Fibroblast of lung (primary cell): ENCODE data around the gene LAPTM5. TPM values are rescaled to one million over a fixed set of nuclear protein-coding genes. Genes with fewer than 3 reads are reported as not detected.

ENCODE experiments used
- DNase-seq, 2 donors: peaks; one replicate each; pipeline versions ENCODE4 v3.0.0 to v3.0.0-alpha.2; 2010; ENCODE audit warnings: low read depth in 2 of 2
- H2AFZ ChIP-seq: 2 replicates; pipeline ENCODE4 v1.5.1; 2012; ENCODE audit warnings: low read length, control low read depth, inconsistent platforms
- H3K27ac ChIP-seq: 2 replicates; pipeline ENCODE4 v1.5.1; 2011; ENCODE audit warnings: low read length, control low read depth; ENCODE audit not compliant: insufficient read depth
- H3K27me3 ChIP-seq: 2 replicates; pipeline ENCODE4 v1.5.1; 2011; ENCODE audit warnings: mild to moderate bottlenecking, low read length; ENCODE audit not compliant: control insufficient read depth, insufficient read depth
- H3K36me3 ChIP-seq: 2 replicates; pipeline ENCODE4 v1.5.1; 2011; ENCODE audit warnings: low read length; ENCODE audit not compliant: control insufficient read depth, insufficient read depth
- H3K4me1 ChIP-seq: 2 replicates; pipeline ENCODE4 v1.5.1; 2011; ENCODE audit warnings: low read length; ENCODE audit not compliant: control insufficient read depth, insufficient read depth; ENCODE audit errors: extremely low read depth
- H3K4me2 ChIP-seq: 2 replicates; pipeline ENCODE4 v1.5.1; 2011; ENCODE audit warnings: low read length, control low read depth; ENCODE audit not compliant: insufficient read depth; ENCODE audit errors: extremely low read depth
- H3K4me3 ChIP-seq, 4 experiments: fragments of 200-600 bp in 1 of 4; sonication (generic) in 1 of 4; replicated peaks in 1 of 4; 2 replicates each; pipeline ENCODE4 v1.5.1; 2011 to 2016; ENCODE audit warnings: low read length in 4 of 4, low read depth in 3 of 4, mild to moderate bottlenecking in 3 of 4, control low read depth in 2 of 4, inconsistent platforms in 1 of 4, mixed read lengths in 1 of 4; ENCODE audit not compliant: insufficient read depth in 1 of 4; ENCODE audit errors: control extremely low read depth in 1 of 4
- H3K79me2 ChIP-seq: 2 replicates; pipeline ENCODE4 v1.5.1; 2012; ENCODE audit warnings: mild to moderate bottlenecking, low read length, inconsistent platforms; ENCODE audit not compliant: control insufficient read depth, insufficient read depth
- H3K9ac ChIP-seq: 2 replicates; pipeline ENCODE4 v1.5.1; 2011; ENCODE audit warnings: mild to moderate bottlenecking, low read length, control low read depth; ENCODE audit not compliant: insufficient read depth
- H3K9me3 ChIP-seq: 2 replicates; pipeline ENCODE4 v1.5.1; 2012; ENCODE audit warnings: low read depth, low read length; ENCODE audit not compliant: control insufficient read depth, insufficient read depth
- H4K20me1 ChIP-seq: 2 replicates; pipeline ENCODE4 v1.5.1; 2011; ENCODE audit warnings: low read length; ENCODE audit not compliant: control insufficient read depth, insufficient read depth; ENCODE audit errors: extremely low read depth
- EZH2 ChIP-seq: IDR thresholded peaks from 2 replicates; pipeline ENCODE4 v1.5.1; 2012; ENCODE audit warnings: low read length, control low read depth, mild to moderate bottlenecking; ENCODE audit errors: missing control alignments
- polyA plus RNA-seq, 2 donors: library from polyadenylated mRNA; depleted of rRNA in 1 of 2; stranded (reverse) in 1 of 2; unstranded in 1 of 2; fragments of >200 nt; gene quantifications; 2 replicates each; pipeline ENCODE4 v1.2.1, GENCODE V29; 2011 to 2012; ENCODE audit warnings: missing spikeins in 1 of 2
- total RNA-seq: library from RNA; depleted of rRNA; stranded (reverse); fragments of >200 nt; gene quantifications from 2 replicates; pipeline ENCODE4 v1.2.1, GENCODE V29; 2014
- TF ChIP-seq, protein P1 (sequence below), 2 donors: IDR thresholded peaks in 1 of 2; conservative IDR thresholded peaks in 1 of 2; 1 replicate in 1 of 2; 2 replicates in 1 of 2; pipeline ENCODE4 v1.5.1; 2011 to 2012; ENCODE audit warnings: low read length in 2 of 2, control low read depth in 1 of 2, inconsistent platforms in 1 of 2, low read depth in 1 of 2, mild to moderate bottlenecking in 1 of 2

The LAPTM5 gene
- total and polyA plus RNA-seq, 2 donors (not counting 1 experiment from before 2014, with no cell fraction given): under 0.01 to 0.32 TPM

DNA sequence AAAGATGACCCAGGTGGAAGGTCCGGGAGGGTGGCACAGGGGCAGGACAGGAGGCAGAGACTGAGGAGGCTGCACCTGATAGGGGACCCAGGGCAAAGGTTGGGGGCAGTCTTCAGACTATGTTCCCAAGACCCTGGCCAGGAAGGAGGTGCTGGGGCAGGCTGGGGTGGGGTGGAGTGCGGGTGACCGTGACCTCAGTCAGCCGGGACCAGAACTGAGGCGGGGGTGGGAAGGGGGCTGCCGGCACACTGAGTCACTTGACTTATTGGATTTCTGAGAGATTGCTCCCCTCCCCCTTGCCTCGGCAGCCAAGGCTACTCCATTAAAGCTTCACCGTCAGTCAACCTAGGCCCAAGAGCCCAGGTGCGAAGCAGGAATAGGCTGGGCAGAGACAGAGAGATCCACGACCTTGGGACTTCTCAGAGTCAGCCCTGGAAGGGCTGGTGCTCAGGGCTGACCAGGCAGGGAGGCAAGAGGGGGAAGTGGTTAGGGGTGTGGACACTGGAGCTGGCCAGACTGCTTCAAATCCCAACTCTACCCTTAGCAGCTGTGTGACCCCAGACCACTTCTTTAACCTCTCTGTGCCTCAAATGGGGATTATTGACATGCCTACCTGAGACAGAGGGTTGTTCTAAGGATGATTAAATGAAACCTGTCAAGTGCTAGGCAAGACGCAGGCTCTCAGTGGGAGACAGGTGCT is 47.9 kb upstream of the LAPTM5 start:
- TF ChIP-seq, protein P1, sequence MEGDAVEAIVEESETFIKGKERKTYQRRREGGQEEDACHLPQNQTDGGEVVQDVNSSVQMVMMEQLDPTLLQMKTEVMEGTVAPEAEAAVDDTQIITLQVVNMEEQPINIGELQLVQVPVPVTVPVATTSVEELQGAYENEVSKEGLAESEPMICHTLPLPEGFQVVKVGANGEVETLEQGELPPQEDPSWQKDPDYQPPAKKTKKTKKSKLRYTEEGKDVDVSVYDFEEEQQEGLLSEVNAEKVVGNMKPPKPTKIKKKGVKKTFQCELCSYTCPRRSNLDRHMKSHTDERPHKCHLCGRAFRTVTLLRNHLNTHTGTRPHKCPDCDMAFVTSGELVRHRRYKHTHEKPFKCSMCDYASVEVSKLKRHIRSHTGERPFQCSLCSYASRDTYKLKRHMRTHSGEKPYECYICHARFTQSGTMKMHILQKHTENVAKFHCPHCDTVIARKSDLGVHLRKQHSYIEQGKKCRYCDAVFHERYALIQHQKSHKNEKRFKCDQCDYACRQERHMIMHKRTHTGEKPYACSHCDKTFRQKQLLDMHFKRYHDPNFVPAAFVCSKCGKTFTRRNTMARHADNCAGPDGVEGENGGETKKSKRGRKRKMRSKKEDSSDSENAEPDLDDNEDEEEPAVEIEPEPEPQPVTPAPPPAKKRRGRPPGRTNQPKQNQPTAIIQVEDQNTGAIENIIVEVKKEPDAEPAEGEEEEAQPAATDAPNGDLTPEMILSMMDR (conservative IDR thresholded peaks at IDR 0.05 in 1 of 2, IDR thresholded peaks at IDR 0.05 in 1 of 2; ENCODE audit: low read depth in 1 of 2, low read length in 2 of 2): no peak
- TF ChIP-seq EZH2: no peak
- no peak overlapping the region for H3K4me3 ChIP-seq
- no peak overlapping the region for H2AFZ ChIP-seq
- H3K36me3 ChIP-seq: no peaks in the 10 kb centered on the region
- H4K20me1 ChIP-seq: no peaks in the 10 kb centered on the region
- H3K9ac ChIP-seq: no peak overlapping the region
- no peak overlapping the region for H3K4me2 ChIP-seq
- H3K27ac ChIP-seq: no peak overlapping the region
- peak in 1 of 2 donors; percentile 29 for DNase-seq
- H3K4me1 ChIP-seq: peaks cover 25% of the 10 kb centered on the region
- H3K27me3 ChIP-seq: no peaks in the 10 kb centered on the region
- no peaks in the 10 kb centered on the region for H3K79me2 ChIP-seq
- no peaks in the 10 kb centered on the region for H3K9me3 ChIP-seq

DNA sequence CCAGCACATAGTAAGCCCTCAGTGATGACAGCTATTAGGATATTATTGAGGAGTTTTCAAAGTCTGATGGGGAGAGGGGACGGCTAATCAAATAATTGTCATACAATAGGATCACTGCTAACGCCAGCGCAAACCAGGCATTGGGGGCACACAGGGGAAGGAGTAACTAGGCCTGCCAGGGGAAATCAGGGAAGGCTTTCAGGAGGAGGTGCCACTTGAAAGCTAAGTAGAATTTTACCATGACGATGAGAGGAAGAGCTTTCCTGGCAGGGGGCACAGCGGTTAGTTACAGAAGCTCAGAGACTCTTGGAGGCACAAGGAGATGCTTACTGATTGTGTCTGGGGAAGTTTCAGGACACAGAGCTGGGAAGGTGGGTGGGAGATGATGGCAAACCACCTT is 47.2 kb upstream of the LAPTM5 start:
- Histone ChIP-seq H3K4me2 (no peak overlapping the region), H4K20me1 (no peaks in the 10 kb centered on the region), H3K27ac (no peak overlapping the region), H3K79me2 (no peaks in the 10 kb centered on the region), H3K36me3 (no peaks in the 10 kb centered on the region), H3K9me3 (no peaks in the 10 kb centered on the region), H2AFZ (no peak overlapping the region), H3K9ac (no peak overlapping the region), H3K27me3 (no peaks in the 10 kb centered on the region), H3K4me1 (peaks cover 20% of the 10 kb centered on the region), H3K4me3 (no peak overlapping the region)
- TF ChIP-seq, protein P1 (conservative IDR thresholded peaks at IDR 0.05 in 1 of 2, IDR thresholded peaks at IDR 0.05 in 1 of 2; ENCODE audit: low read depth in 1 of 2, low read length in 2 of 2): no peak
- TF ChIP-seq EZH2: no peak
- DNase-seq: no peak

DNA sequence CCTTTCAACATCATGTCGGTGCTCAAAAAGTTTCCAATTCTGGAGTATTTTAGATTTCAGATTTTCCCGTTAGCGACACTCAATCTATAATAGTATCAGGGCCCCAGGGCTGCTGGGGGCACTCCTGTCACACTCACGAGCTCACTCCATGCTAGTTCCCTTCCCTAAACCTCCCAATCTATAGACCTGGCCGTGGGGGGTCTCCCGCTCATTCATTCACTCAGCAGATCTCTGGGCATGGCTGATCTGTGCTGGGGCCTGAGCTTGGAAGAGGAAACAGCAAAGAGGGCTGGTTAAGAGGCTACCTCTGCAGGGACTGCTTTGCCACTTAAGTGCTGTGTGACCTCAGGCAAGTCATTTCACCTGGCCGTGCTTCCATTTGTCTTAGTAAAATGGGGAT is 46.8 kb upstream of the LAPTM5 start:
- H3K79me2 ChIP-seq: no peaks in the 10 kb centered on the region
- TF ChIP-seq, protein P1 (conservative IDR thresholded peaks at IDR 0.05 in 1 of 2, IDR thresholded peaks at IDR 0.05 in 1 of 2; ENCODE audit: low read depth in 1 of 2, low read length in 2 of 2): no peak
- TF ChIP-seq EZH2: no peak
- H3K9me3 ChIP-seq: no peaks in the 10 kb centered on the region
- no peak overlapping the region for H3K9ac ChIP-seq
- peaks cover 18% of the 10 kb centered on the region for H3K4me1 ChIP-seq
- no peaks in the 10 kb centered on the region for H3K27me3 ChIP-seq
- no peak overlapping the region for H3K4me2 ChIP-seq
- no peak overlapping the region for H2AFZ ChIP-seq
- DNase-seq: no peak
- H3K36me3 ChIP-seq: no peaks in the 10 kb centered on the region
- H4K20me1 ChIP-seq: no peaks in the 10 kb centered on the region
- no peak overlapping the region for H3K27ac ChIP-seq
- no peak overlapping the region for H3K4me3 ChIP-seq
